Activated CD4-positive, alpha-beta T cell treated with anti-CD3 and anti-CD28 coated beads, Interleukin-2, amount 10 ng/mL, durations not matched to agents 7 days and 5 days (primary cell): ENCODE results near the gene DPM2. TPM values are rescaled to one million over a fixed set of nuclear protein-coding genes. Genes with fewer than 3 reads are reported as not detected.

Source experiments
- CTCF ChIA-PET: fragments of 350-600 bp; sonication (Branson Sonifier 250); formaldehyde crosslinking; loops from one replicate; lab custom pipeline; 2021; ENCODE audit warnings: antibody characterized with exemption; lab: Charles Lee
- POLR2A ChIA-PET: fragments of 350-600 bp; sonication (Branson Sonifier 250); formaldehyde crosslinking; loops from one replicate; lab custom pipeline; 2021; ENCODE audit warnings: antibody characterized with exemption; lab: Charles Lee
- DNase-seq: peaks from one replicate; pipeline ENCODE4 v3.0.0-alpha.2; 2020
- H3K27ac Mint-ChIP-seq: one replicate; pipeline ENCODE4 v1.8.0; 2021; ENCODE audit warnings: mild to moderate bottlenecking, moderate library complexity, mixed read lengths
- H3K27me3 Mint-ChIP-seq: one replicate; pipeline ENCODE4 v1.8.0; 2021; ENCODE audit warnings: mixed read lengths
- H3K36me3 Mint-ChIP-seq: one replicate; pipeline ENCODE4 v1.8.0; 2021; ENCODE audit warnings: low read depth, mixed read lengths
- H3K4me1 Mint-ChIP-seq: one replicate; pipeline ENCODE4 v1.8.0; 2021; ENCODE audit warnings: mixed read lengths
- H3K4me3 Mint-ChIP-seq: one replicate; pipeline ENCODE4 v1.8.0; 2021; ENCODE audit warnings: mild to moderate bottlenecking, moderate library complexity, mixed read lengths
- H3K9me3 Mint-ChIP-seq: one replicate; pipeline ENCODE4 v1.8.0; 2021; ENCODE audit warnings: mixed read lengths
- total RNA-seq, 2 experiments: library from RNA; stranded (reverse); gene quantifications; one replicate each; pipeline ENCODE4 v1.2.3, GENCODE V29; 2021

Gene DPM2
- total RNA-seq, 2 experiments from 2014 or later = 79.9 to 80.4 TPM

GRCh38 chr9:127927201-127927987 lies 10.3 kb downstream of the DPM2 start:
- DNase-seq = peak; percentile 71
- peaks cover 17% of the 10 kb centered on the region for H3K27me3 Mint-ChIP-seq
- peak overlapping the region; percentile 19 for H3K27ac Mint-ChIP-seq
- no peaks in the 10 kb centered on the region for H3K9me3 Mint-ChIP-seq
- CTCF ChIA-PET = interaction anchor here (1.5 kb wide), 1 partner anchor 193 kb away, joined by 8 read pairs; the partner anchor contains the start of gene TOR2A
- no peaks in the 10 kb centered on the region for H3K36me3 Mint-ChIP-seq
- POLR2A ChIA-PET = no interaction called here
- H3K4me1 Mint-ChIP-seq = peaks cover 28% of the 10 kb centered on the region
- H3K4me3 Mint-ChIP-seq = peak overlapping the region; percentile 25

- no peak for DNase-seq
- Mint-ChIP-seq H3K27me3 (peaks cover 22% of the 10 kb centered on the region), H3K27ac (no peak overlapping the region), H3K9me3 (no peaks in the 10 kb centered on the region), H3K4me1 (peaks cover 31% of the 10 kb centered on the region), H3K36me3 (no peaks in the 10 kb centered on the region), H3K4me3 (peak overlapping the region; percentile 25)
- CTCF ChIA-PET = interaction anchor here (1.5 kb wide), 1 partner anchor 192 kb away, joined by 8 read pairs; the partner anchor contains the start of gene TOR2A
- POLR2A ChIA-PET = interaction anchor here (0.7 kb wide), 1 partner anchor 23 kb away, joined by 3 read pairs; no protein-coding TSS in a partner anchor
Observed at GRCh38 chr9:127926906-127927200, 10.8 kb downstream of the DPM2 start.

GRCh38 chr9:127925959-127926905 lies 11.4 kb downstream of the DPM2 start:
- ChIA-PET CTCF (interaction anchor here (1.0 to 1.5 kb wide), 2 partner anchors 36 to 191 kb away, joined by 6 to 8 read pairs; partner anchors contain the start of gene TOR2A), POLR2A (interaction anchor here (0.7 kb wide), 1 partner anchor 23 kb away, joined by 3 read pairs; no protein-coding TSS in a partner anchor)
- H3K4me1 Mint-ChIP-seq = peaks cover 29% of the 10 kb centered on the region
- H3K27ac Mint-ChIP-seq = no peak overlapping the region
- H3K4me3 Mint-ChIP-seq = no peak overlapping the region
- H3K9me3 Mint-ChIP-seq = no peaks in the 10 kb centered on the region
- peaks cover 22% of the 10 kb centered on the region for H3K27me3 Mint-ChIP-seq
- no peak for DNase-seq
- H3K36me3 Mint-ChIP-seq = no peaks in the 10 kb centered on the region

- no peak for DNase-seq
- POLR2A ChIA-PET = interaction anchor here (0.7 kb wide), 1 partner anchor 154 kb away, joined by 3 read pairs; no protein-coding TSS in a partner anchor
- Mint-ChIP-seq H3K4me1 (peaks cover 29% of the 10 kb centered on the region), H3K9me3 (no peaks in the 10 kb centered on the region), H3K36me3 (no peaks in the 10 kb centered on the region), H3K27ac (no peak overlapping the region), H3K27me3 (peaks cover 22% of the 10 kb centered on the region), H3K4me3 (no peak overlapping the region)
- CTCF ChIA-PET = interaction anchor here (0.5 to 0.9 kb wide), 3 partner anchors 45 to 190 kb away, joined by 3 to 5 read pairs (median 5); partner anchors contain the start of gene TOR2A
Observed at GRCh38 chr9:127924736-127925444, 12.8 kb downstream of the DPM2 start.

GRCh38 chr9:127923771-127924170 lies 13.9 kb downstream of the DPM2 start:
- ChIA-PET CTCF (interaction anchor here (1.0 to 3.6 kb wide), 4 partner anchors 11 to 189 kb away, joined by 3 to 17 read pairs (median 5); partner anchors contain the start of genes CDK9 and TOR2A), POLR2A (no interaction called here)
- peaks cover 20% of the 10 kb centered on the region for H3K27me3 Mint-ChIP-seq
- no peaks in the 10 kb centered on the region for H3K9me3 Mint-ChIP-seq
- H3K4me1 Mint-ChIP-seq = peaks cover 32% of the 10 kb centered on the region
- DNase-seq = no peak
- H3K36me3 Mint-ChIP-seq = no peaks in the 10 kb centered on the region
- H3K4me3 Mint-ChIP-seq = no peak overlapping the region
- no peak overlapping the region for H3K27ac Mint-ChIP-seq

GRCh38 chr9:127923046-127923445 lies 14.6 kb downstream of the DPM2 start:
- Mint-ChIP-seq H3K27me3 (peaks cover 16% of the 10 kb centered on the region), H3K4me1 (peaks cover 34% of the 10 kb centered on the region), H3K36me3 (no peaks in the 10 kb centered on the region), H3K27ac (no peak overlapping the region), H3K9me3 (no peaks in the 10 kb centered on the region), H3K4me3 (no peak overlapping the region)
- DNase-seq = no peak
- ChIA-PET CTCF (interaction anchor here (0.9 to 3.6 kb wide), 5 partner anchors 10 to 188 kb away, joined by 3 to 17 read pairs (median 4); partner anchors contain the start of genes CDK9 and TOR2A), POLR2A (no interaction called here)

- ChIA-PET CTCF (interaction anchor here (0.6 to 3.6 kb wide), 34 partner anchors 8 to 416 kb away, joined by 3 to 17 read pairs (median 4); partner anchors contain the start of genes CDK9, PIP5KL1, SH2D3C and TOR2A), POLR2A (no interaction called here)
- no peaks in the 10 kb centered on the region for H3K9me3 Mint-ChIP-seq
- H3K27me3 Mint-ChIP-seq = peaks cover 16% of the 10 kb centered on the region
- DNase-seq = peak; percentile 79
- no peaks in the 10 kb centered on the region for H3K36me3 Mint-ChIP-seq
- no peak overlapping the region for H3K27ac Mint-ChIP-seq
- peaks cover 42% of the 10 kb centered on the region for H3K4me1 Mint-ChIP-seq
- no peak overlapping the region for H3K4me3 Mint-ChIP-seq
Observed at GRCh38 chr9:127921557-127922120, 16.0 kb downstream of the DPM2 start.

GRCh38 chr9:127920794-127921193 lies 16.9 kb downstream of the DPM2 start:
- Mint-ChIP-seq H3K9me3 (no peaks in the 10 kb centered on the region), H3K36me3 (no peaks in the 10 kb centered on the region), H3K27me3 (peaks cover 13% of the 10 kb centered on the region), H3K4me3 (no peak overlapping the region), H3K27ac (peak overlapping the region; percentile 69), H3K4me1 (peaks cover 47% of the 10 kb centered on the region)
- ChIA-PET CTCF (interaction anchor here (0.6 to 3.6 kb wide), 35 partner anchors 8 to 415 kb away, joined by 3 to 17 read pairs (median 4); partner anchors contain the start of genes CDK9, PIP5KL1, SH2D3C and TOR2A), POLR2A (interaction anchor here (0.6 kb wide), 1 partner anchor 13 kb away, joined by 3 read pairs; no protein-coding TSS in a partner anchor)
- no peak for DNase-seq

- Mint-ChIP-seq H3K4me3 (no peak overlapping the region), H3K36me3 (no peaks in the 10 kb centered on the region), H3K27ac (no peak overlapping the region), H3K27me3 (peaks cover 9% of the 10 kb centered on the region), H3K4me1 (peaks cover 54% of the 10 kb centered on the region), H3K9me3 (no peaks in the 10 kb centered on the region)
- no peak for DNase-seq
- ChIA-PET CTCF (interaction anchor here (0.9 to 4.1 kb wide), 3 partner anchors 10 to 184 kb away, joined by 4 to 19 read pairs (median 8); partner anchors contain the start of gene TOR2A), POLR2A (no interaction called here)
Observed at GRCh38 chr9:127919253-127919815, 18.3 kb downstream of the DPM2 start.

GRCh38 chr9:127918183-127919107 lies 19.2 kb downstream of the DPM2 start:
- peak overlapping the region; percentile 68 for H3K27ac Mint-ChIP-seq
- no peak for DNase-seq
- no peaks in the 10 kb centered on the region for H3K9me3 Mint-ChIP-seq
- peaks cover 6% of the 10 kb centered on the region for H3K36me3 Mint-ChIP-seq
- ChIA-PET CTCF (interaction anchor here (1.8 to 4.1 kb wide), 4 partner anchors 14 to 183 kb away, joined by 6 to 19 read pairs (median 12); partner anchors contain the start of gene TOR2A), POLR2A (no interaction called here)
- no peak overlapping the region for H3K4me3 Mint-ChIP-seq
- peaks cover 5% of the 10 kb centered on the region for H3K27me3 Mint-ChIP-seq
- peaks cover 54% of the 10 kb centered on the region for H3K4me1 Mint-ChIP-seq
